ENCODE results near the gene HAGH.

The HAGH gene

DNA sequence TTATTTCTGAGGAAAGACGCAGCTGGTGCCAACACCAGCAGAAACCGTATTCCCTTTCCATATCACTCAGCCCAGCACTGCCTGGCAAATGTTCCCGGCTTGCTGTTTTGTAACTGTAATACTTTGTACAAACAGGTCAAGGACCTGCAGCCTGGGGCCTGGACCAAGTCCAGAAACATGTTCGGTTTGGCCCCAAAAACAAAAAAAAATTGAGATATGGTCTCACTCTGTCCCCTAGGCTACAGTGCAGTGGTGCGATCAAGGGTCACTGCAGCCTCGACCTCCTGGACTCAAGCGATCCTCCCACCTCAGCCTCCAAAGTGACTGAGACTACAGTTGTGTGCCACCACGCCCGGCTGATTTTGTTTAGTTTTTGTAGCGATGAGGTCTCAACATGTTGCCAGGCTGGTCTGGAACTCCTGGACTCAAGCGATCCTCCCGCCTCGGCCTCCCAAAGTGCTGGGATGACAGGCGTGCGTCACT, 1.2 kb downstream of the HAGH start:
- no peak for DNase-seq (ENCODE audit: low spot score in 2 of 2)
- Histone ChIP-seq H3K27me3 (ENCODE audit: low read depth) (no peaks in the 10 kb centered on the region), H3K4me1 (peaks cover 5% of the 10 kb centered on the region), H3K36me3 (replicated peaks) (no peaks in the 10 kb centered on the region; the same call in 1 of the 2 replicates), H3K4me3 (peak overlapping the region; percentile 29), H3K9me3 (no peaks in the 10 kb centered on the region)
- in situ Hi-C loops (cut with MboI; ENCODE audit: low sequenced_read_pairs): no loop called here

DNA sequence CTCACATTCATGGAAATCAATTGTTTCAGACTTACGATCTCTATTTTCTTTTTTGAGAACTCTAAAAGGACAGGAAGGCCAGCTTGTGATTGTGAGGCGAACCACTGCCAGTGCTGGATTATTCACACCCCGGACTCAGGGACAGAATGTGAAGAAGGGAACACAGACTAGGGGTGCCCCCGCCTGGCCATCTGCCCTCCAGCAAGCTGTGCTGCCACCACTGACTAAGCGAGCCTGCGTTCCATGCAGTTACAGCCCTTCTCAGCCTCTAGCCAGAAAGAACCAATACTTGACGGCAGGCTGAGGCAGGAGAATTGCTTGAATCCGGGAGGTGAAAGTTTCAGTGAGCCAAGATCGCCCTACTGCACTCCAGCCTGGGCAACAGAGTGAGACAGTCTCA, 2.8 kb downstream of the HAGH start:
- in situ Hi-C loops (cut with MboI; ENCODE audit: low sequenced_read_pairs): no loop called here
- no peaks in the 10 kb centered on the region for H3K36me3 ChIP-seq (replicated peaks)
- no peak overlapping the region for H3K4me3 ChIP-seq
- H3K9me3 ChIP-seq: no peaks in the 10 kb centered on the region
- H3K27me3 ChIP-seq (ENCODE audit: low read depth): no peaks in the 10 kb centered on the region
- H3K4me1 ChIP-seq: peaks cover 5% of the 10 kb centered on the region
- no peak for DNase-seq (ENCODE audit: low spot score in 2 of 2)

DNA sequence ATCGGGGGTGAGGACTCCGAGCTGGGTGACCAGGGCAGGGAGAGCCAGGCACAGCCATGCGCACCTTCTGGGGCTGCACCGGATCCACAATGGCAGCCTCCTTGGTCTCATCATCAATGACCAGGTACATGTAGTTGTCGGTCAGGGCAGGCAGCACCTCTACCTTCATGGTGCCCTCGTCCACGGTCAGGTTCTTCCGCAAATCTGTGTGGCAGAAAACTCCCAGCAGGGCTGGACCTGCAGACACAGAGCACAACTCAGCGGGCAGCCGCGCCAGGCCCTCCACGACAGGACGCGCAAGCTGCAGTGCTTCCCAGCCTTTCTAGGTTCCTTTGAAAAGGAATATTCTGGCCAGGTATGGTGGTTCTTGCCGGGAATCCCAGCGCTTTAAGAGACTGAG, 3.8 kb downstream of the HAGH start:
- H3K4me1 ChIP-seq: no peaks in the 10 kb centered on the region
- no peaks in the 10 kb centered on the region for H3K9me3 ChIP-seq
- no peaks in the 10 kb centered on the region for H3K27me3 ChIP-seq (ENCODE audit: low read depth)
- no peak overlapping the region for H3K4me3 ChIP-seq
- in situ Hi-C loops (cut with MboI; ENCODE audit: low sequenced_read_pairs): no loop called here
- no peak for DNase-seq (ENCODE audit: low spot score in 2 of 2)
- H3K36me3 ChIP-seq (replicated peaks): no peaks in the 10 kb centered on the region

DNA sequence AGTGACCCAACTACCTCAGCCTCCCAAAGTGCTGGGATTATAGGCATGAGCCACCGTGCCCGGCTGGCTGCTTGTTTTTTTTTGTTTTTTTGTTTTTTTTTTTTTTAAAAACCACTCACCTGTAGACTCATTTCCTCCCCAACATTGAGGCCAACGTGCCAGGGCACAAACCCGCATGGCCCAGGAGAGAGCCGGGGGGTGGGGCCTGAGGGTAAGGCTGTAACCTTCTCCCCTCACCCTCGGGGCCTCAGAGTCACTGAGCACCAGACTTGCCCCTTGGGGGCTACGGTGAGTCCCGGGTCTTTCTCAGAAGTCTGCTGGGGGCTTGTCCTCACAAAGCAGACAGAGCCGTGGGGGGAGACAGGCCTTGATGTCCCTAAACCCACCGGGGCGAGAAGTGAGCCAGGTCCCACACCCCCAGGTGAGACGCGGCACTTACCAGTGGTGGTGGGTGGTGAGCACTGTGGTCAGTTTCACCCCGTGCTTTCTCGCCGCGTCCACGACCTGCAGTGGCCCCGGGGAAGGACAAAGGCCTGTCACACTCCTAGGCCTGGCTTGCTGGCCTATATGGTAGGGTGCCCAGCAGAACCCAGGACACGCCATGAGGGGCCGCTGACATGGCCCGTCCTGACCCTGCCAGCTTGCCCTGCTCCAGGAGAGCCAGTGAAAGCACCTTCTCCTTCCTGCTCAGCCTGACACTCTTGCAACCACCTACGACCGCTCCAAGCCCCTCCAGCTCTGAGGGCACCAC, 4.6 kb downstream of the HAGH start:
- DNase-seq (ENCODE audit: low spot score in 2 of 2): no peak
- in situ Hi-C loops (cut with MboI; ENCODE audit: low sequenced_read_pairs): no loop called here
- H3K36me3 ChIP-seq (replicated peaks): peaks cover 1% of the 10 kb centered on the region; the same call in 1 of the 2 replicates

GRCh38 chr16:1820946-1821290, 5.7 kb downstream of the HAGH start:
- H3K4me1 ChIP-seq: no peaks in the 10 kb centered on the region
- H3K4me3 ChIP-seq: no peak overlapping the region
- H3K9me3 ChIP-seq: no peaks in the 10 kb centered on the region
- in situ Hi-C loops (cut with MboI; ENCODE audit: low sequenced_read_pairs): no loop called here
- DNase-seq (ENCODE audit: low spot score in 2 of 2): no peak
- no peaks in the 10 kb centered on the region for H3K27me3 ChIP-seq (ENCODE audit: low read depth)
- peaks cover 10% of the 10 kb centered on the region; the same call in 1 of the 2 replicates for H3K36me3 ChIP-seq (replicated peaks)

More for the DNA sequence above, 4.6 kb downstream of the HAGH start:
- no peaks in the 10 kb centered on the region for H3K27me3 ChIP-seq (ENCODE audit: low read depth)
- no peak overlapping the region for H3K4me3 ChIP-seq
- H3K9me3 ChIP-seq: no peaks in the 10 kb centered on the region
- H3K4me1 ChIP-seq: no peaks in the 10 kb centered on the region

- Histone ChIP-seq H3K36me3 (replicated peaks) (peaks cover 10% of the 10 kb centered on the region; the same call in 1 of the 2 replicates), H3K9me3 (no peaks in the 10 kb centered on the region), H3K4me1 (no peaks in the 10 kb centered on the region), H3K27me3 (ENCODE audit: low read depth) (no peaks in the 10 kb centered on the region), H3K4me3 (no peak overlapping the region)
- DNase-seq (ENCODE audit: low spot score in 2 of 2): no peak
- in situ Hi-C loops (cut with MboI; ENCODE audit: low sequenced_read_pairs): no loop called here
Observed at GRCh38 chr16:1820096-1820945, 6.3 kb downstream of the HAGH start.

DNA sequence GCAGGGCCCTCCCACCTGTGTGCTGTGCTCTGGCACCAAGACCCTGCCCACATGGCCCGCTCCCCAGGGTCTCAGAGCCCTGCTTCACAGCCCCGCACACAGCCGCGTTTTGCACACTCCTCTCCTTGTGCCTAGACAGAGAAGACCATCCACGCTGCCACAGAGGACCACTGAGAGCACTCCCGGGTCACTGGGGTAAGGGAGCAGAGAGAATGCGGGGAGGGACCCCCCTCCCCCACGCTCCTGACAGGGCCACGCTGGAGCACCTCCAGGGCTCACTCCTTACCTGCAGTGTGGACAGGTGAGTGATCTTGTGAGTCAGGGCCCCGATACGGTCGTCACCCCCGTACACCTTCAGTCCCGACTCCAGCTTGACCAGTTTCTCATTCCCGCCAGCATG, 7.0 kb downstream of the HAGH start:
- peaks cover 10% of the 10 kb centered on the region; the same call in 1 of the 2 replicates for H3K36me3 ChIP-seq (replicated peaks)
- in situ Hi-C loops (cut with MboI; ENCODE audit: low sequenced_read_pairs): no loop called here
- H3K4me3 ChIP-seq: no peak overlapping the region
- no peaks in the 10 kb centered on the region for H3K4me1 ChIP-seq
- H3K27me3 ChIP-seq (ENCODE audit: low read depth): no peaks in the 10 kb centered on the region
- H3K9me3 ChIP-seq: no peaks in the 10 kb centered on the region
- DNase-seq (ENCODE audit: low spot score in 2 of 2): no peak

- Histone ChIP-seq H3K4me1 (no peaks in the 10 kb centered on the region), H3K4me3 (no peak overlapping the region), H3K27me3 (ENCODE audit: low read depth) (no peaks in the 10 kb centered on the region), H3K9me3 (no peaks in the 10 kb centered on the region), H3K36me3 (replicated peaks) (peaks cover 10% of the 10 kb centered on the region; the same call in 1 of the 2 replicates)
- DNase-seq (ENCODE audit: low spot score in 2 of 2): no peak
- in situ Hi-C loops (cut with MboI; ENCODE audit: low sequenced_read_pairs): no loop called here
Observed at GRCh38 chr16:1818873-1819525, 7.6 kb downstream of the HAGH start.

DNA sequence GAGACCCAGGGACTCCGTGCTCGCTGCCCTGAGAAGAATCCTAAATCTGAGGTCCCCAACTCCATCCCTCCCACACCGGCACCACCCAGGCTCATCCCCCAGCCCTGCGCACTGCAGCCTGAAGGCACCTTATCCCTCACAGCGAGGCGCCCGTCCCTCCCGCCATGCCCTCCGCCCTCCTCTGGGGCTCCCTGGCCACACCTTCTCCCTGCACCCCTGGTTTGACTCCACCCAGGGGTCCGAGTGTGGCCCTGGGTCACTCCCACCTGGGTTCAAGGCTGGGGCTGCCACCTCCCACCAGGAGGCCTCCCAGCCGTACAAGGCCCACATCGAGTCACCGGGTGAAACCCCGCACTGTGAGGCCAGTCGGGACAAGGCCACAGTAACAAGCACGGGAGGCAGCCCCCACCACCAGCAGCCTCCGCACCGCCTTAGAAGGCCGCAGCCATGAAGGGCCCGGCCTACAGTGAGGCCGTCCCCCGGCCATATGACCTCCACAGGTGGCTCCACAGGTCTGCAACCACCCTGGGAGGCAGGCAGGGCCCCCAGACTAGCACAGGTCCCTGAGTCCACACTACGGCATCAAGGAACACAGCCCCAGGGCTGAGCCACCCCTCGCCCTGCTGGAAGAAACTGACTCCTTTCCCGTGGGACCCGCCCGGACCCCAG, 8.3 kb downstream of the HAGH start:
- H3K36me3 ChIP-seq (replicated peaks): peaks cover 10% of the 10 kb centered on the region; the same call in 1 of the 2 replicates
- in situ Hi-C loops (cut with MboI; ENCODE audit: low sequenced_read_pairs): no loop called here
- no peak for DNase-seq (ENCODE audit: low spot score in 2 of 2)
- H3K27me3 ChIP-seq (ENCODE audit: low read depth): no peaks in the 10 kb centered on the region
- H3K9me3 ChIP-seq: no peaks in the 10 kb centered on the region
- H3K4me1 ChIP-seq: no peaks in the 10 kb centered on the region
- no peak overlapping the region for H3K4me3 ChIP-seq

GRCh38 chr16:1817716-1818115, 8.9 kb downstream of the HAGH start:
- H3K4me1 ChIP-seq: no peaks in the 10 kb centered on the region
- DNase-seq (ENCODE audit: low spot score in 2 of 2): no peak
- H3K9me3 ChIP-seq: no peaks in the 10 kb centered on the region
- in situ Hi-C loops (cut with MboI; ENCODE audit: low sequenced_read_pairs): no loop called here
- H3K4me3 ChIP-seq: no peak overlapping the region
- H3K36me3 ChIP-seq (replicated peaks): peaks cover 10% of the 10 kb centered on the region; the same call in 1 of the 2 replicates
- no peaks in the 10 kb centered on the region for H3K27me3 ChIP-seq (ENCODE audit: low read depth)

- Histone ChIP-seq H3K4me1 (no peaks in the 10 kb centered on the region), H3K36me3 (replicated peaks) (peaks cover 10% of the 10 kb centered on the region; the same call in 1 of the 2 replicates), H3K27me3 (ENCODE audit: low read depth) (no peaks in the 10 kb centered on the region), H3K9me3 (no peaks in the 10 kb centered on the region), H3K4me3 (no peak overlapping the region)
- DNase-seq (ENCODE audit: low spot score in 2 of 2): no peak
- in situ Hi-C loops (cut with MboI; ENCODE audit: low sequenced_read_pairs): no loop called here
Observed at GRCh38 chr16:1817276-1817589, 9.4 kb downstream of the HAGH start.

GRCh38 chr16:1816396-1817275, 10.0 kb downstream of the HAGH start:
- H3K27me3 ChIP-seq (ENCODE audit: low read depth): no peaks in the 10 kb centered on the region
- H3K36me3 ChIP-seq (replicated peaks): peaks cover 10% of the 10 kb centered on the region; the same call in 1 of the 2 replicates
- H3K9me3 ChIP-seq: no peaks in the 10 kb centered on the region
- H3K4me1 ChIP-seq: no peaks in the 10 kb centered on the region
- no peak for DNase-seq (ENCODE audit: low spot score in 2 of 2)
- in situ Hi-C loops (cut with MboI; ENCODE audit: low sequenced_read_pairs): no loop called here
- H3K4me3 ChIP-seq: no peak overlapping the region

GRCh38 chr16:1815461-1815860, 11.2 kb downstream of the HAGH start:
- H3K4me3 ChIP-seq: no peak overlapping the region
- H3K27me3 ChIP-seq (ENCODE audit: low read depth): no peaks in the 10 kb centered on the region
- no peak for DNase-seq (ENCODE audit: low spot score in 2 of 2)
- in situ Hi-C loops (cut with MboI; ENCODE audit: low sequenced_read_pairs): no loop called here
- no peaks in the 10 kb centered on the region for H3K9me3 ChIP-seq
- H3K4me1 ChIP-seq: no peaks in the 10 kb centered on the region
- H3K36me3 ChIP-seq (replicated peaks): peaks cover 10% of the 10 kb centered on the region; the same call in 1 of the 2 replicates
